Measurements from ENCODE around the gene SOS2. TPM values are rescaled to one million over a fixed set of nuclear protein-coding genes. Genes with fewer than 3 reads are reported as not detected.

The SOS2 gene
- total and polyA plus RNA-seq, 2 of the 4 experiments (the other 2 are of a cell fraction) = 6.3 to 10.9 TPM

- TF ChIP-seq MXI1 (IDR thresholded peaks at IDR 0.05; ENCODE audit: borderline replicate concordance, low read depth, low read length) = no peak
Observed at GRCh38 chr14:50087341-50088116, 143.8 kb downstream of the SOS2 start (continued).

GRCh38 chr14:50086321-50086711 lies 145.1 kb downstream of the SOS2 start:
- ChIA-PET POLR2A (ENCODE audit: unreplicated experiment) (no interaction called here), CTCF (no interaction called here)
- H2AK5ac ChIP-seq (ENCODE audit: low read depth, low read length) = no peak overlapping the region
- no peak overlapping the region for H2AK9ac ChIP-seq (replicated peaks; ENCODE audit: low read depth, low read length, poor library complexity)
- no peak overlapping the region for H2BK20ac ChIP-seq (ENCODE audit: low read depth, low read length)
- no peak overlapping the region for H3K14ac ChIP-seq (replicated peaks; ENCODE audit: low read depth, low read length)
- H3K27me3 ChIP-seq (ENCODE audit: control insufficient read depth, insufficient read depth, low read length) = no peaks in the 10 kb centered on the region
- ATAC-seq (ENCODE audit: low read depth) (no peak), DNase-seq (no peak)
- no peak overlapping the region for H4K5ac ChIP-seq (ENCODE audit: low read depth, low read length)
- intact Hi-C loops (cut with micrococcal nuclease) = no loop called here
- H4K20me1 ChIP-seq (ENCODE audit: insufficient read depth, low read length) = no peaks in the 10 kb centered on the region
- no peaks in the 10 kb centered on the region for H3K36me3 ChIP-seq (ENCODE audit: control insufficient read depth, insufficient read depth, low read length)
- no peak overlapping the region for H3K4me3 ChIP-seq (ENCODE audit: insufficient read depth, low read depth, low read length)
- H3K9ac ChIP-seq (ENCODE audit: low read depth, low read length) = no peak overlapping the region
- no CpG with 5 or more reads among the region's 2 CpGs for WGBS, 2 experiments (ENCODE audit: extremely low coverage in 2 of 2, insufficient read length in 1 of 2)
- H2AFZ ChIP-seq (replicated peaks; ENCODE audit: low read length, poor library complexity) = no peak overlapping the region
- H3K79me1 ChIP-seq (ENCODE audit: low read depth in 1 of 2, low read length in 2 of 2) = no peaks in the 10 kb centered on the region
- no peak overlapping the region for H3K4ac ChIP-seq (ENCODE audit: low read depth, low read length)
- dilution Hi-C loops (cut with HindIII; ENCODE audit: low sequenced_read_pairs, unreplicated experiment) = no loop called here
- H2BK120ac ChIP-seq (ENCODE audit: low read depth, low read length) = no peak overlapping the region
- H3K9me1 ChIP-seq (ENCODE audit: insufficient read depth, low read length) = peaks cover 9% of the 10 kb centered on the region
- H2BK15ac ChIP-seq (ENCODE audit: low read depth, low read length) = no peak overlapping the region
- H3K27ac ChIP-seq (ENCODE audit: insufficient read depth, low read length) = no peak overlapping the region
- no peak overlapping the region for H3K56ac ChIP-seq (ENCODE audit: extremely low read depth, insufficient read depth, low read length)
- peaks cover 13% of the 10 kb centered on the region for H3K4me1 ChIP-seq (ENCODE audit: control insufficient read depth, insufficient read depth, low read length)
- H3K4me2 ChIP-seq (ENCODE audit: low read depth, low read length) = no peak overlapping the region
- H3K9me3 ChIP-seq (ENCODE audit: control insufficient read depth, insufficient read depth, low read length) = no peaks in the 10 kb centered on the region
- H4K91ac ChIP-seq (ENCODE audit: insufficient read depth, low read depth, low read length) = no peak overlapping the region
- TF ChIP-seq MAZ (IDR thresholded peaks at IDR 0.05; ENCODE audit: borderline replicate concordance, low read depth, low read length) (no peak), RAD21 (IDR thresholded peaks at IDR 0.05; ENCODE audit: low read length) (no peak), POLR2A (IDR thresholded peaks at IDR 0.05; ENCODE audit: low read depth, low read length) (no peak), FOS (IDR thresholded peaks at IDR 0.05; ENCODE audit: low read depth, low read length) (no peak), MXI1 (IDR thresholded peaks at IDR 0.05; ENCODE audit: borderline replicate concordance, low read depth, low read length) (no peak), ELK1 (IDR thresholded peaks at IDR 0.05; ENCODE audit: borderline replicate concordance, low read depth, low read length) (no peak)
- no TSS peak for BruUV-seq (replicated peaks)
- in situ Hi-C loops (cut with MboI; ENCODE audit: low sequenced_read_pairs) = no loop called here
- no peak overlapping the region for H2BK5ac ChIP-seq (ENCODE audit: low read depth, low read length, poor library complexity, severe bottlenecking)
- no peak overlapping the region for H4K8ac ChIP-seq (ENCODE audit: low read depth in 2 of 2, low read length in 2 of 2)
- H3K18ac ChIP-seq (ENCODE audit: low read depth, low read length) = no peak overlapping the region
- H3K23ac ChIP-seq (ENCODE audit: low read depth, low read length) = no peak overlapping the region
